Keratinocyte (primary cell): ENCODE results near the gene FBXW5. TPM values are rescaled to one million over a fixed set of nuclear protein-coding genes. Genes with fewer than 3 reads are reported as not detected.

ENCODE experiments used
- DNase-seq: peaks from one replicate; pipeline ENCODE4 v3.0.0-alpha.2; 2011; ENCODE audit warnings: low read depth, missing footprints, low spot score
- FAIRE-seq: peaks from 2 replicates; lab custom pipeline; 2011; peaks lifted over from hg19 to GRCh38; lab: Jason Lieb, UNC
- H2AFZ ChIP-seq: 2 replicates; pipeline ENCODE4 v1.6.0; 2012; ENCODE audit warnings: low read length, control low read depth, inconsistent platforms; ENCODE audit not compliant: control insufficient read depth
- H3K27ac ChIP-seq: 2 replicates; pipeline ENCODE4 v1.5.1; 2011; ENCODE audit warnings: low read length; ENCODE audit not compliant: control insufficient read depth, insufficient read depth
- H3K27me3 ChIP-seq: 3 replicates; pipeline ENCODE4 v1.6.0; 2011; ENCODE audit warnings: low read length; ENCODE audit not compliant: control insufficient read depth, insufficient read depth; ENCODE audit errors: extremely low read depth
- H3K36me3 ChIP-seq, 2 experiments: 2 replicates in 1 of 2; 3 replicates in 1 of 2; pipeline ENCODE4 v1.5.1; 2011; ENCODE audit warnings: low read length in 2 of 2, mild to moderate bottlenecking in 1 of 2; ENCODE audit not compliant: control insufficient read depth in 2 of 2, insufficient read depth in 2 of 2; ENCODE audit errors: extremely low read depth in 1 of 2
- H3K4me1 ChIP-seq: 3 replicates; pipeline ENCODE4 v1.5.1; 2011; ENCODE audit warnings: low read length; ENCODE audit not compliant: control insufficient read depth, insufficient read depth; ENCODE audit errors: extremely low read depth
- H3K4me2 ChIP-seq: 3 replicates; pipeline ENCODE4 v1.6.0; 2011; ENCODE audit warnings: low read depth, low read length; ENCODE audit not compliant: control insufficient read depth, insufficient read depth; ENCODE audit errors: extremely low read depth
- H3K4me3 ChIP-seq, 3 experiments: fragments of 200-600 bp in 1 of 3; sonication (generic) in 1 of 3; 2 replicates in 2 of 3; 3 replicates in 1 of 3; pipeline ENCODE4 v1.5.1; 2011 to 2016; ENCODE audit warnings: low read length in 3 of 3, mild to moderate bottlenecking in 3 of 3, control low read depth in 2 of 3, inconsistent platforms in 1 of 3, low read depth in 1 of 3, mixed read lengths in 1 of 3, mixed run types in 1 of 3, moderate library complexity in 1 of 3; ENCODE audit not compliant: control insufficient read depth in 2 of 3, insufficient read depth in 2 of 3; ENCODE audit errors: extremely low read depth in 1 of 3
- H3K79me2 ChIP-seq: 2 replicates; pipeline ENCODE4 v1.6.0; 2012; ENCODE audit warnings: low read length; ENCODE audit not compliant: control insufficient read depth, insufficient read depth
- H3K9ac ChIP-seq: 3 replicates; pipeline ENCODE4 v1.6.0; 2011; ENCODE audit warnings: low read length; ENCODE audit not compliant: control insufficient read depth, insufficient read depth; ENCODE audit errors: extremely low read depth
- H3K9me1 ChIP-seq: 3 replicates; pipeline ENCODE4 v1.6.0; 2011; ENCODE audit warnings: low read length; ENCODE audit not compliant: control insufficient read depth, insufficient read depth; ENCODE audit errors: extremely low read depth
- H3K9me3 ChIP-seq: 2 replicates; pipeline ENCODE4 v1.5.1; 2012; ENCODE audit warnings: low read depth, low read length; ENCODE audit not compliant: control insufficient read depth
- H4K20me1 ChIP-seq: 3 replicates; pipeline ENCODE4 v1.6.0; 2011; ENCODE audit warnings: low read length; ENCODE audit not compliant: control insufficient read depth, insufficient read depth; ENCODE audit errors: extremely low read depth
- EZH2 ChIP-seq: IDR thresholded peaks from one replicate; pipeline ENCODE4 v1.6.1; 2012; ENCODE audit warnings: inconsistent platforms, mild to moderate bottlenecking, low read length, moderate library complexity
- dilution Hi-C: fragments of 300-500 bp; cut with MboI; formaldehyde crosslinking; loops from one replicate; pipeline ENCODE4 v1.7.0; 2020; ENCODE audit warnings: low sequenced_read_pairs; ENCODE audit not compliant: extremely low pct_ligation_motif_present
- polyA plus RNA-seq, 5 experiments: library from polyadenylated mRNA; depleted of rRNA in 3 of 5; stranded (reverse) in 3 of 5; stranded (forward) in 1 of 5; unstranded in 1 of 5; fragments of >200 nt; gene quantifications; 1 replicate in 1 of 5; 2 replicates in 3 of 5; 3 replicates in 1 of 5; pipeline versions ENCODE4 v1.2.1 to v1.2.3, GENCODE V29; 2011 to 2012; ENCODE audit warnings: missing spikeins in 2 of 5, low read depth in 1 of 5, low replicate concordance in 1 of 5
- TF ChIP-seq, protein P1 (sequence below), 3 experiments: IDR thresholded peaks in 1 of 3; conservative IDR thresholded peaks in 1 of 3; optimal IDR thresholded peaks in 1 of 3; 2 replicates in 2 of 3; 3 replicates in 1 of 3; pipeline versions ENCODE3 to v1.5.1; 2011; ENCODE audit warnings: low read length in 3 of 3, mild to moderate bottlenecking in 3 of 3, moderate library complexity in 2 of 3, control low read depth in 1 of 3, inconsistent platforms in 1 of 3; ENCODE audit not compliant: insufficient read depth in 2 of 3; ENCODE audit errors: extremely low read depth in 1 of 3

FBXW5 gene
- polyA plus RNA-seq, 1 donor (not counting 4 experiments of a cell fraction or from before 2014, with no cell fraction given), result 23.0 TPM

DNA sequence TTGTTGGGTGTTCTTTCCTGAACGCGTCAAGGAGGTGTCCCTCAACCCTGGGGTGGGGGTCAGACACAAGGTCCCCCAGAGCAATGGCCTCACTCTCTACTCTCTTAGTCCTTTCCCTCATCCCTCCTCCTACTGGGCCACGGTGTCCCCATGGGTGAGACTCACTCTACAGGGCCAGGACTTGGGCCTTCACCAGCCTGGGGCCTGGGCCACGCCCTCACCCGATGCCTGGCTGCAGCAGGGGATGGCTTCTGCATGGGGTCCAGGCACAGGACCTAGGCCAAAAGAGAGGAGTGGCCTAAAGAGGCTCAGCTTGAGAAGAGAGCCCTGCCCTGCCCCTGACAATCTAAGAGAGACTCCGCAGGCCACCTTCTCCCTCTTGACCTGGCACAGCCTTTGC, 13.4 kb upstream of the FBXW5 start:
- no peak overlapping the region for H3K9ac ChIP-seq
- H3K27me3 ChIP-seq, result peaks cover 5% of the 10 kb centered on the region
- H3K9me3 ChIP-seq, result no peaks in the 10 kb centered on the region
- H3K4me3 ChIP-seq, result no peak overlapping the region
- no peaks in the 10 kb centered on the region for H4K20me1 ChIP-seq
- no peaks in the 10 kb centered on the region for H3K79me2 ChIP-seq
- H3K27ac ChIP-seq, result no peak overlapping the region
- H3K36me3 ChIP-seq, result no peaks in the 10 kb centered on the region
- no peaks in the 10 kb centered on the region for H3K4me1 ChIP-seq
- no peak overlapping the region for H2AFZ ChIP-seq
- FAIRE-seq (no peak), DNase-seq (no peak)
- no peaks in the 10 kb centered on the region for H3K9me1 ChIP-seq
- no peak overlapping the region for H3K4me2 ChIP-seq
- no peak for TF ChIP-seq EZH2
- TF ChIP-seq, protein P1, sequence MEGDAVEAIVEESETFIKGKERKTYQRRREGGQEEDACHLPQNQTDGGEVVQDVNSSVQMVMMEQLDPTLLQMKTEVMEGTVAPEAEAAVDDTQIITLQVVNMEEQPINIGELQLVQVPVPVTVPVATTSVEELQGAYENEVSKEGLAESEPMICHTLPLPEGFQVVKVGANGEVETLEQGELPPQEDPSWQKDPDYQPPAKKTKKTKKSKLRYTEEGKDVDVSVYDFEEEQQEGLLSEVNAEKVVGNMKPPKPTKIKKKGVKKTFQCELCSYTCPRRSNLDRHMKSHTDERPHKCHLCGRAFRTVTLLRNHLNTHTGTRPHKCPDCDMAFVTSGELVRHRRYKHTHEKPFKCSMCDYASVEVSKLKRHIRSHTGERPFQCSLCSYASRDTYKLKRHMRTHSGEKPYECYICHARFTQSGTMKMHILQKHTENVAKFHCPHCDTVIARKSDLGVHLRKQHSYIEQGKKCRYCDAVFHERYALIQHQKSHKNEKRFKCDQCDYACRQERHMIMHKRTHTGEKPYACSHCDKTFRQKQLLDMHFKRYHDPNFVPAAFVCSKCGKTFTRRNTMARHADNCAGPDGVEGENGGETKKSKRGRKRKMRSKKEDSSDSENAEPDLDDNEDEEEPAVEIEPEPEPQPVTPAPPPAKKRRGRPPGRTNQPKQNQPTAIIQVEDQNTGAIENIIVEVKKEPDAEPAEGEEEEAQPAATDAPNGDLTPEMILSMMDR (optimal IDR thresholded peaks at IDR 0.05 in 1 of 3, IDR thresholded peaks at IDR 0.05 in 1 of 3, conservative IDR thresholded peaks at IDR 0.05 in 1 of 3; ENCODE audit: extremely low read depth in 1 of 3, insufficient read depth in 2 of 3, low read length in 3 of 3), result no peak
- dilution Hi-C loops, result no loop called here

DNA sequence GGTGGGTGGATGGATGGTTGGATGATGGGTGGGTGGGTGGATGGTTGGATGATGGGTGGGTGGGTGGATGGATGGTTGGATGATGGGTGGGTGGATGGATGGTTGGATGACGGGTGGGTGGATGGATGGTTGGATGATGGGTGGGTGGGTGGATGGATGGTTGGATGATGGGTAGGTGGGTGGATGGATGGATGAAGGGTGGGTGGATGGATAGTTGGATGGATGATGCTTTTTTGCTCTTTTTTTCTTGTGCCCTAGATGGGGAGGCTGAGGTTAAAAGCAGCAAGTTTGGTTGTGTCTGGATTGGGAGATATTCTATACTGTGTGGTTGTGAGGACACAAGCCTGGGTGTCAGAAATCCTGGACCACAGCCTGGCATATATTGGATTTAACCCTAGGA, 12.9 kb upstream of the FBXW5 start:
- Histone ChIP-seq H3K9me1 (no peaks in the 10 kb centered on the region), H3K9ac (no peak overlapping the region), H3K4me2 (no peak overlapping the region), H3K27me3 (peaks cover 5% of the 10 kb centered on the region), H3K27ac (no peak overlapping the region), H3K4me1 (no peaks in the 10 kb centered on the region), H3K79me2 (no peaks in the 10 kb centered on the region), H2AFZ (no peak overlapping the region), H3K36me3 (no peaks in the 10 kb centered on the region), H3K4me3 (no peak overlapping the region), H4K20me1 (no peaks in the 10 kb centered on the region), H3K9me3 (no peaks in the 10 kb centered on the region)
- FAIRE-seq (no peak), DNase-seq (no peak)
- TF ChIP-seq EZH2, result no peak
- TF ChIP-seq, protein P1 (optimal IDR thresholded peaks at IDR 0.05 in 1 of 3, IDR thresholded peaks at IDR 0.05 in 1 of 3, conservative IDR thresholded peaks at IDR 0.05 in 1 of 3; ENCODE audit: extremely low read depth in 1 of 3, insufficient read depth in 2 of 3, low read length in 3 of 3), result no peak
- dilution Hi-C loops, result no loop called here
